GM12878 (cell line): Measurements from ENCODE around the gene KLHL3. TPM values are rescaled to one million over a fixed set of nuclear protein-coding genes. Genes with fewer than 3 reads are reported as not detected.

Experiments
- ATAC-seq: fragments of 200-7000 bp; cut with Tn5 transposase; 3 replicates; pipeline ENCODE4 v1.9.1; 2020; ENCODE audit warnings: mild to moderate bottlenecking, moderate library complexity
- BruUV-seq: library from RNA; stranded (reverse); fragments of 400-500 nt; replicated peaks from 2 replicates; lab custom pipeline; 2021; lab: Mats Ljungman, UMichigan
- CTCF ChIA-PET: fragments of 300-600 bp; sonication (Branson Sonifier 250); formaldehyde crosslinking; extraction: SDS; loops from one replicate; lab custom pipeline; 2021; ENCODE audit warnings: inconsistent platforms; lab: Yijun Ruan, JAX
- POLR2A ChIA-PET: fragments of 350-600 bp; formaldehyde crosslinking; extraction: SDS; loops from one replicate; lab custom pipeline; 2021; ENCODE audit warnings: inconsistent platforms; lab: Charles Lee
- RAD21 ChIA-PET: fragments of 300-600 bp; sonication (Branson Sonifier 250); formaldehyde crosslinking; loops from one replicate; lab custom pipeline; 2023; ENCODE audit warnings: antibody characterized with exemption; ENCODE audit not compliant: unreplicated experiment; lab: Charles Lee
- SMC1A ChIA-PET: fragments of 300-600 bp; sonication (Branson Sonifier 250); formaldehyde crosslinking; loops from one replicate; lab custom pipeline; 2023; ENCODE audit not compliant: unreplicated experiment, uncharacterized antibody; lab: Charles Lee
- DNase-seq: peaks from one replicate; pipeline ENCODE4 v3.0.0-alpha.2; 2011; ENCODE audit warnings: low read depth, low spot score
- FAIRE-seq: peaks from 3 replicates; lab custom pipeline; 2011; peaks lifted over from hg19 to GRCh38; lab: Jason Lieb, UNC
- H2AFZ ChIP-seq: 2 replicates; pipeline ENCODE4 v1.6.0; 2011; ENCODE audit warnings: low read depth, low read length, control low read depth; ENCODE audit not compliant: control insufficient read depth
- H3K27ac ChIP-seq: 2 replicates; pipeline ENCODE4 v1.5.1; 2011; ENCODE audit warnings: control low read depth; ENCODE audit not compliant: control insufficient read depth, insufficient read depth
- H3K27me3 ChIP-seq, 2 experiments: replicated peaks in 1 of 2; 2 replicates each; pipeline versions ENCODE4 v1.6.0 to v1.6.1; 2011; ENCODE audit warnings: low read length in 1 of 2; ENCODE audit not compliant: control insufficient read depth in 2 of 2, insufficient read depth in 2 of 2
- H3K36me3 ChIP-seq, 2 experiments: 2 replicates each; pipeline ENCODE4 v1.5.1; 2011; ENCODE audit warnings: low read length in 1 of 2; ENCODE audit not compliant: control insufficient read depth in 2 of 2, insufficient read depth in 2 of 2
- H3K4me1 ChIP-seq: 2 replicates; pipeline ENCODE4 v1.6.1; 2011; ENCODE audit warnings: mild to moderate bottlenecking, low read length, moderate library complexity, mixed read lengths; ENCODE audit not compliant: control insufficient read depth, insufficient read depth
- H3K4me2 ChIP-seq: 2 replicates; pipeline ENCODE4 v1.6.0; 2011; ENCODE audit warnings: control low read depth; ENCODE audit not compliant: control insufficient read depth, insufficient read depth
- H3K4me3 ChIP-seq: fragments of 200-600 bp; sonication (generic); 2 replicates; pipeline ENCODE4 v1.5.1; 2016
- H3K79me2 ChIP-seq: 2 replicates; pipeline ENCODE4 v1.6.0; 2011; ENCODE audit warnings: low read length; ENCODE audit not compliant: control insufficient read depth, insufficient read depth
- H3K9ac ChIP-seq: 2 replicates; pipeline ENCODE4 v1.8.0; 2011; ENCODE audit warnings: low read length, control low read depth, mixed read lengths; ENCODE audit not compliant: control insufficient read depth, insufficient read depth
- H3K9me3 ChIP-seq: replicated peaks from 3 replicates; pipeline ENCODE4 v1.5.1; 2011; ENCODE audit warnings: mild to moderate bottlenecking, low read length; ENCODE audit not compliant: control insufficient read depth, insufficient read depth
- H4K20me1 ChIP-seq: 2 replicates; pipeline ENCODE4 v1.6.0; 2011; ENCODE audit not compliant: control insufficient read depth, insufficient read depth
- BCL3 ChIP-seq: IDR thresholded peaks from 2 replicates; pipeline ENCODE4 v1.6.1; 2011; ENCODE audit warnings: borderline replicate concordance, low read depth, mild to moderate bottlenecking, moderate library complexity, low read length; ENCODE audit not compliant: insufficient read depth, poor library complexity, severe bottlenecking
- BCLAF1 ChIP-seq: fragments of 450-650 bp; IDR thresholded peaks from 2 replicates; pipeline ENCODE4 v1.6.1; 2017; ENCODE audit warnings: antibody characterized with exemption, mild to moderate bottlenecking, moderate library complexity
- BHLHE40 ChIP-seq, 2 experiments: fragments of 450-650 bp in 1 of 2; IDR thresholded peaks; 2 replicates each; pipeline ENCODE4 v1.6.1; 2011 to 2017; ENCODE audit warnings: low read depth in 2 of 2, borderline replicate concordance in 1 of 2, improper control_type of control experiment in 1 of 2, low read length in 1 of 2, mild to moderate bottlenecking in 1 of 2
- CHD1 ChIP-seq: IDR thresholded peaks from 2 replicates; pipeline ENCODE4 v1.6.1; 2012; ENCODE audit warnings: low read depth, low read length, improper control_type of control experiment
- E4F1 ChIP-seq: fragments of 450-650 bp; IDR thresholded peaks from 2 replicates; pipeline ENCODE4 v1.6.1; 2018; ENCODE audit warnings: borderline replicate concordance, mild to moderate bottlenecking; ENCODE audit not compliant: partially characterized antibody
- EGR1 ChIP-seq, 2 experiments: IDR thresholded peaks; 1 replicate in 1 of 2; 2 replicates in 1 of 2; pipeline ENCODE4 v1.6.1; 2011 to 2012; ENCODE audit warnings: low read depth in 2 of 2, low read length in 2 of 2, borderline replicate concordance in 1 of 2, mild to moderate bottlenecking in 1 of 2, moderate library complexity in 1 of 2
- FOS ChIP-seq: IDR thresholded peaks from 3 replicates; pipeline ENCODE4 v1.6.1; 2011; ENCODE audit warnings: borderline replicate concordance; ENCODE audit not compliant: insufficient read length; ENCODE audit errors: extremely low read depth
- NR2F1 ChIP-seq: fragments of 450-650 bp; conservative IDR thresholded peaks from 2 replicates; pipeline ENCODE4 v1.6.1; 2017; ENCODE audit warnings: mild to moderate bottlenecking
- PBX3 ChIP-seq: IDR thresholded peaks from 2 replicates; pipeline ENCODE4 v1.6.1; 2011; ENCODE audit warnings: mild to moderate bottlenecking, low read depth, low read length, moderate library complexity; ENCODE audit not compliant: insufficient replicate concordance
- POLR2AphosphoS2 ChIP-seq: IDR thresholded peaks from 2 replicates; pipeline ENCODE4 v1.6.1; 2011; ENCODE audit warnings: low read depth, mild to moderate bottlenecking, low read length, improper control_type of control experiment, moderate library complexity
- USF1 ChIP-seq: IDR thresholded peaks from 2 replicates; pipeline ENCODE4 v1.6.1; 2011; ENCODE audit warnings: borderline replicate concordance, low read depth, mild to moderate bottlenecking, moderate library complexity, mixed read lengths, low read length; ENCODE audit not compliant: insufficient read depth; ENCODE audit errors: extremely low read length
- WGBS: methylation state at CpG from one replicate; pipeline ENCODE4 v1.1.6; 2016; ENCODE audit warnings: low lambda C conversion rate; ENCODE audit not compliant: insufficient replicate concordance, insufficient coverage; ENCODE audit errors: missing lambda C conversion rate; 5-methylcytosine and 5-hydroxymethylcytosine counted together
- in situ Hi-C: fragments of 300-500 bp; cut with MboI; formaldehyde crosslinking; loops from 9 replicates; pipeline ENCODE4 v1.14.3; 2018; ENCODE audit warnings: mixed read lengths
- intact Hi-C: fragments of 100-400 bp; cut with micrococcal nuclease; formaldehyde crosslinking; loops from one replicate; pipeline ENCODE4 v1.14.2; 2022; ENCODE audit not compliant: unreplicated experiment
- polyA plus RNA-seq, 11 experiments: library from polyadenylated mRNA; depleted of rRNA in 4 of 11; unstranded in 6 of 11; stranded (reverse) in 5 of 11; fragments of >200 nt; fragmentation: Nextera tagmentation in 4 of 11; fragmentation: Illumina TruSeq in 1 of 11; extraction: Ambion mirVana in 4 of 11; extraction: Trizol in 1 of 11; gene quantifications; 1 replicate in 1 of 11; 2 replicates in 10 of 11; pipeline versions ENCODE4 v1.2.1 to v1.2.3, GENCODE V29; 2011 to 2016; ENCODE audit warnings: inconsistent platforms in 2 of 11, missing spikeins in 2 of 11, low read depth in 1 of 11
- total RNA-seq, 4 experiments: library from RNA; depleted of rRNA in 3 of 4; stranded (reverse); fragments of >200 nt in 3 of 4; fragmentation: Illumina TruSeq in 1 of 4; extraction: Trizol in 1 of 4; gene quantifications; 2 replicates each; pipeline versions ENCODE4 v1.2.1 to v1.2.3, GENCODE V29; 2013 to 2021

Gene KLHL3
- total and polyA plus RNA-seq, 10 of the 15 experiments (the other 5 are each of a cell fraction or from before 2014, with no cell fraction given) = 1.7 to 11.7 (median 5.6) TPM

GRCh38 chr5:137604348-137605095 is 131.4 kb downstream of the KLHL3 start (continued):
- TF ChIP-seq PBX3 (no peak), CHD1 (no peak), BHLHE40 (IDR thresholded peaks at IDR 0.05; ENCODE audit: borderline replicate concordance in 1 of 2, low read depth in 2 of 2, low read length in 1 of 2) (no peak), POLR2AphosphoS2 (no peak), USF1 (no peak), BCL3 (no peak), EGR1 (IDR thresholded peaks at IDR 0.05; ENCODE audit: borderline replicate concordance in 1 of 2, low read depth in 2 of 2, low read length in 2 of 2) (no peak)

- BruUV-seq = no TSS peak
- TF ChIP-seq E4F1 (no peak), NR2F1 (no peak), FOS (no peak), BCLAF1 (no peak)
These were observed 132.0 kb downstream of the KLHL3 start for GRCh38 chr5:137603891-137604290.

More at GRCh38 chr5:137603891-137604290, 132.0 kb downstream of the KLHL3 start:
- H4K20me1 ChIP-seq = no peaks in the 10 kb centered on the region
- no peaks in the 10 kb centered on the region for H3K79me2 ChIP-seq
- H3K27ac ChIP-seq = no peak overlapping the region
- H3K27me3 ChIP-seq = peaks cover 1 to 10% of the 10 kb centered on the region in 2 experiments; a peak in 3 of 4 replicates
- POLR2A ChIA-PET = no interaction called here
- H3K36me3 ChIP-seq = no peaks in the 10 kb centered on the region
- in situ Hi-C loops = no loop called here
- intact Hi-C loops = no loop called here
- no peak overlapping the region for H2AFZ ChIP-seq
- WGBS = 38% methylated on average over 1 of the region's 1 CpG
- SMC1A ChIA-PET = no interaction called here
- H3K9me3 ChIP-seq = no peaks in the 10 kb centered on the region
- RAD21 ChIA-PET = no interaction called here
- no peaks in the 10 kb centered on the region for H3K4me1 ChIP-seq
- CTCF ChIA-PET = no interaction called here
- H3K4me2 ChIP-seq = no peak overlapping the region
- FAIRE-seq = no peak
- no peak for ATAC-seq
- no peak overlapping the region for H3K4me3 ChIP-seq
- DNase-seq = no peak
- no peak overlapping the region for H3K9ac ChIP-seq
